H1 (cell line): ENCODE measurements around the gene SLC39A8. TPM values are rescaled to one million over a fixed set of nuclear protein-coding genes. Genes with fewer than 3 reads are reported as not detected.

Source experiments
- CTCF ChIA-PET: fragments of 300-600 bp; sonication (Branson Sonifier 250); formaldehyde crosslinking; loops from one replicate; lab custom pipeline; 2021; ENCODE audit not compliant: partially characterized antibody; lab: Charles Lee
- POLR2A ChIA-PET: fragments of 300-600 bp; sonication (Branson Sonifier 250); formaldehyde crosslinking; loops from one replicate; lab custom pipeline; 2021; ENCODE audit warnings: inconsistent platforms; ENCODE audit not compliant: partially characterized antibody; lab: Charles Lee
- DNase-seq, 2 experiments: peaks; one replicate each; pipeline versions ENCODE4 v3.0.0 to v3.0.0-alpha.2; 2010 to 2022; ENCODE audit warnings: low spot score in 2 of 2, low read depth in 1 of 2, mixed read lengths in 1 of 2
- FAIRE-seq: peaks from 2 replicates; lab custom pipeline; 2011; peaks lifted over from hg19 to GRCh38; lab: Jason Lieb, UNC
- H2AFZ ChIP-seq: 2 replicates; pipeline ENCODE4 v1.8.1; 2012; ENCODE audit warnings: low read length, inconsistent platforms
- H2AK5ac ChIP-seq: 2 replicates; pipeline ENCODE4 v1.6.1; 2013; ENCODE audit warnings: low read depth, low read length
- H2BK120ac ChIP-seq: replicated peaks from 2 replicates; pipeline ENCODE3; 2013; ENCODE audit warnings: low read depth, low read length, inconsistent platforms
- H2BK12ac ChIP-seq: 2 replicates; pipeline ENCODE4 v1.6.1; 2013; ENCODE audit warnings: low read depth, low read length
- H2BK15ac ChIP-seq: 2 replicates; pipeline ENCODE4 v1.6.1; 2013; ENCODE audit warnings: low read length
- H2BK20ac ChIP-seq: 2 replicates; pipeline ENCODE4 v1.6.1; 2013; ENCODE audit warnings: low read length
- H2BK5ac ChIP-seq: 2 replicates; pipeline ENCODE4 v1.6.1; 2013; ENCODE audit warnings: low read depth, low read length
- H3K14ac ChIP-seq: 2 replicates; pipeline ENCODE4 v1.6.1; 2013; ENCODE audit warnings: inconsistent platforms; ENCODE audit not compliant: insufficient read length
- H3K18ac ChIP-seq: 2 replicates; pipeline ENCODE4 v1.6.1; 2013; ENCODE audit warnings: low read length; ENCODE audit errors: extremely low read depth
- H3K23ac ChIP-seq: 2 replicates; pipeline ENCODE4 v1.6.1; 2013; ENCODE audit warnings: inconsistent platforms; ENCODE audit not compliant: insufficient read length
- H3K23me2 ChIP-seq: 2 replicates; pipeline ENCODE4 v1.6.1; 2013; ENCODE audit warnings: low read depth, low read length
- H3K27ac ChIP-seq: 2 replicates; pipeline ENCODE4 v1.6.1; 2011; ENCODE audit warnings: low read depth, low read length, inconsistent platforms
- H3K27me3 ChIP-seq, 4 experiments: replicated peaks in 1 of 4; 1 replicate in 1 of 4; 2 replicates in 3 of 4; pipeline versions ENCODE4 v1.6.1 to v1.8.1; 2011 to 2013; ENCODE audit warnings: low read length in 3 of 4, mild to moderate bottlenecking in 3 of 4, inconsistent platforms in 2 of 4, mixed read lengths in 2 of 4, moderate library complexity in 1 of 4; ENCODE audit not compliant: control insufficient read depth in 3 of 4, insufficient read depth in 3 of 4; ENCODE audit errors: extremely low read depth in 1 of 4
- H3K36me3 ChIP-seq, 4 experiments: 2 replicates each; pipeline versions ENCODE4 v1.6.1 to v1.8.1; 2011 to 2013; ENCODE audit warnings: mild to moderate bottlenecking in 4 of 4, low read length in 3 of 4, moderate library complexity in 2 of 4, control low read depth in 1 of 4, inconsistent platforms in 1 of 4; ENCODE audit not compliant: insufficient read depth in 4 of 4, control insufficient read depth in 2 of 4
- H3K4ac ChIP-seq: replicated peaks from 2 replicates; pipeline ENCODE3; 2013; ENCODE audit warnings: low read length, low read depth, mixed read lengths, inconsistent platforms; ENCODE audit not compliant: insufficient read length
- H3K4me1 ChIP-seq, 4 experiments: replicated peaks in 1 of 4; 1 replicate in 1 of 4; 2 replicates in 3 of 4; pipeline versions ENCODE4 v1.6.1 to v1.8.1; 2011 to 2013; ENCODE audit warnings: low read length in 3 of 4, inconsistent platforms in 2 of 4, mixed read lengths in 1 of 4; ENCODE audit not compliant: insufficient read depth in 4 of 4, control insufficient read depth in 3 of 4
- H3K4me2 ChIP-seq, 2 experiments: 2 replicates each; pipeline versions ENCODE4 v1.6.1 to v1.8.1; 2011 to 2013; ENCODE audit warnings: low read depth in 2 of 2, low read length in 2 of 2, control low read depth in 1 of 2, inconsistent platforms in 1 of 2, mild to moderate bottlenecking in 1 of 2; ENCODE audit not compliant: insufficient read depth in 1 of 2
- H3K4me3 ChIP-seq, 4 experiments: fragments of 200-600, 300-600 bp in 1 of 4; sonication (generic), shearing (Covaris generic), sonication (Bioruptor Twin) in 1 of 4; 2 replicates each; pipeline versions ENCODE4 v1.5.1 to v1.8.1; 2011 to 2016; ENCODE audit warnings: low read length in 4 of 4, low read depth in 3 of 4, control low read depth in 2 of 4, inconsistent platforms in 2 of 4, mild to moderate bottlenecking in 2 of 4, mixed read lengths in 1 of 4, moderate library complexity in 1 of 4; ENCODE audit not compliant: insufficient read depth in 2 of 4; ENCODE audit errors: extremely low read depth in 1 of 4
- H3K56ac ChIP-seq: replicated peaks from 2 replicates; pipeline ENCODE3; 2013; ENCODE audit warnings: low read depth, mild to moderate bottlenecking, mixed read lengths, low read length, inconsistent platforms; ENCODE audit not compliant: insufficient read length
- H3K79me1 ChIP-seq: 2 replicates; pipeline ENCODE4 v1.6.1; 2013; ENCODE audit warnings: low read depth, low read length, control low read depth
- H3K79me2 ChIP-seq, 2 experiments: 2 replicates each; pipeline versions ENCODE4 v1.6.1 to v1.8.1; 2012 to 2013; ENCODE audit warnings: low read length in 2 of 2, mild to moderate bottlenecking in 2 of 2, inconsistent platforms in 1 of 2; ENCODE audit not compliant: insufficient read depth in 2 of 2, control insufficient read depth in 1 of 2
- H3K9ac ChIP-seq, 4 experiments: replicated peaks in 1 of 4; 1 replicate in 1 of 4; 2 replicates in 3 of 4; pipeline versions ENCODE4 v1.6.1 to v1.8.1; 2011 to 2013; ENCODE audit warnings: low read depth in 3 of 4, low read length in 3 of 4, control low read depth in 2 of 4, mild to moderate bottlenecking in 2 of 4, moderate library complexity in 2 of 4, inconsistent platforms in 1 of 4; ENCODE audit errors: extremely low read depth in 1 of 4
- H3K9me3 ChIP-seq, 2 experiments: 2 replicates each; pipeline versions ENCODE4 v1.6.1 to v1.8.1; 2012 to 2013; ENCODE audit warnings: mild to moderate bottlenecking in 2 of 2, moderate library complexity in 2 of 2, control low read depth in 1 of 2, inconsistent platforms in 1 of 2, low read depth in 1 of 2, low read length in 1 of 2, mixed read lengths in 1 of 2; ENCODE audit not compliant: insufficient read depth in 2 of 2
- H4K20me1 ChIP-seq, 2 experiments: replicated peaks in 1 of 2; 2 replicates each; pipeline versions ENCODE3 to v1.8.1; 2011 to 2013; ENCODE audit warnings: inconsistent platforms in 2 of 2, low read length in 2 of 2, mild to moderate bottlenecking in 1 of 2; ENCODE audit not compliant: insufficient read depth in 2 of 2, control insufficient read depth in 1 of 2
- H4K5ac ChIP-seq: 2 replicates; pipeline ENCODE4 v1.6.1; 2013; ENCODE audit warnings: low read length, low read depth, mixed read lengths, inconsistent platforms; ENCODE audit not compliant: insufficient read length
- H4K8ac ChIP-seq: 2 replicates; pipeline ENCODE4 v1.8.0; 2013; ENCODE audit warnings: mild to moderate bottlenecking, moderate library complexity, low read length, inconsistent platforms; ENCODE audit not compliant: insufficient read depth; ENCODE audit errors: extremely low read depth
- H4K91ac ChIP-seq: replicated peaks from 2 replicates; pipeline ENCODE3; 2013; ENCODE audit warnings: low read length, mixed read lengths, inconsistent platforms; ENCODE audit not compliant: insufficient read length
- EGR1 ChIP-seq: IDR thresholded peaks from 2 replicates; pipeline ENCODE4 v1.6.1; 2011; ENCODE audit warnings: low read depth, low read length, borderline replicate concordance
- GABPA ChIP-seq: IDR thresholded peaks from 2 replicates; pipeline ENCODE4 v1.6.1; 2011; ENCODE audit warnings: mild to moderate bottlenecking, low read length, moderate library complexity, borderline replicate concordance; ENCODE audit not compliant: insufficient read depth
- GTF2F1 ChIP-seq: IDR thresholded peaks from 2 replicates; pipeline ENCODE4 v1.6.1; 2012; ENCODE audit warnings: low read depth, low read length, improper control_type of control experiment, borderline replicate concordance
- TBP ChIP-seq: IDR thresholded peaks from 2 replicates; pipeline ENCODE4 v1.6.1; 2011; ENCODE audit warnings: low read depth, low read length, improper control_type of control experiment
- YY1 ChIP-seq: IDR thresholded peaks from 2 replicates; pipeline ENCODE4 v1.6.1; 2011; ENCODE audit warnings: low read depth, mild to moderate bottlenecking, low read length
- WGBS, 2 experiments: shearing (Covaris generic) in 1 of 2; methylation state at CpG; one replicate each; pipeline versions ENCODE4 v1.1.6 to v1.1.7; 2013 to 2015; ENCODE audit warnings: low lambda C conversion rate in 2 of 2, mixed read lengths in 2 of 2, inconsistent platforms in 1 of 2, low coverage in 1 of 2, missing lambda C conversion rate in 1 of 2; ENCODE audit not compliant: insufficient replicate concordance in 2 of 2, insufficient coverage in 1 of 2, insufficient read length in 1 of 2; ENCODE audit errors: extremely low coverage in 1 of 2, missing lambda C conversion rate in 1 of 2; 5-methylcytosine and 5-hydroxymethylcytosine counted together
- polyA plus RNA-seq, 7 experiments: library from polyadenylated mRNA; depleted of rRNA in 3 of 7; stranded (reverse) in 5 of 7; unstranded in 2 of 7; fragments of >200 nt in 5 of 7; fragments of 200-250 nt in 2 of 7; gene quantifications; 1 replicate in 5 of 7; 2 replicates in 1 of 7; 4 replicates in 1 of 7; pipeline versions ENCODE4 v1.2.1 to v1.2.3, GENCODE V29; 2011 to 2013; ENCODE audit warnings: missing spikeins in 2 of 7, mixed read lengths in 2 of 7
- total RNA-seq: library from RNA; stranded (reverse); fragmentation: NEBNext Ultra II Directional; extraction: Animal tissue kit (Norgen Biotek cat#: 25700); gene quantifications from 2 replicates; pipeline ENCODE4 v1.2.1, GENCODE V29; 2021

Gene SLC39A8
- total and polyA plus RNA-seq, 2 of the 8 experiments (the other 6 are each of a cell fraction or from before 2014, with no cell fraction given), result 6.4 to 38.7 TPM

- Histone ChIP-seq H3K79me2 (0 out of 4 replicates have a peak, but pooled peaks cover 0 to 15% of the 10 kb centered on the region in 2 experiments), H3K9me3 (no peaks in the 10 kb centered on the region), H2AFZ (0 out of 2 replicates have a peak overlapping the region, but pooled peaks have one; percentile 11), H3K23me2 (peaks cover 18% of the 10 kb centered on the region), H2BK12ac (no peak overlapping the region), H3K14ac (no peak overlapping the region), H4K5ac (no peak overlapping the region), H4K91ac (peak overlapping the region; percentile 20), H3K9ac (no peak overlapping the region; a peak in 1 of 7 replicates), H3K4ac (no peak overlapping the region), H3K4me2 (peak overlapping the region; percentile 76 to 79), H2BK20ac (no peak overlapping the region; the same call in 1 of the 2 replicates), H3K4me3 (peak overlapping the region; percentile 48 to 69 (median 62)), H4K8ac (peak overlapping the region; percentile 87; the same call in 1 of the 2 replicates), H3K56ac (no peak overlapping the region), H3K18ac (peak overlapping the region; percentile 85; the same call in 1 of the 2 replicates), H4K20me1 (no peaks in the 10 kb centered on the region), H3K23ac (no peak overlapping the region), H3K36me3 (no peaks in the 10 kb centered on the region), H3K27me3 (peaks cover 0 to 15% (median 7%) of the 10 kb centered on the region in 4 experiments; a peak in 3 of 7 replicates), H2AK5ac (no peak overlapping the region), H3K79me1 (no peaks in the 10 kb centered on the region), H2BK120ac (no peak overlapping the region), H3K27ac (no peak overlapping the region), H2BK15ac (no peak overlapping the region), H2BK5ac (no peak overlapping the region), H3K4me1 (peaks cover 2 to 12% (median 8%) of the 10 kb centered on the region in 4 experiments; a peak in 6 of 7 replicates)
- 9% methylated on average over 21 of the region's 21 CpGs; no CpG with 5 or more reads in 1 of the 2 experiments for WGBS, 2 experiments
- TF ChIP-seq GTF2F1 (no peak), YY1 (0 out of 2 replicates have a peak, but pooled peaks have one; percentile 3), EGR1 (peak; percentile 88), TBP (0 out of 2 replicates have a peak, but pooled peaks have one; percentile 19), GABPA (no peak)
- no peak for FAIRE-seq
- CTCF ChIA-PET, result interaction anchor here (1.1 to 2.5 kb wide), 6 partner anchors 11 to 86 kb away, joined by 3 to 11 read pairs (median 4); no protein-coding TSS in a partner anchor
- POLR2A ChIA-PET, result interaction anchor here (0.6 to 1.5 kb wide), 2 partner anchors 21 to 41 kb away, joined by 3 to 4 read pairs; no protein-coding TSS in a partner anchor
- DNase-seq, result no peak
Observed at GRCh38 chr4:102343964-102344519, 1.2 kb downstream of the SLC39A8 start.
